ENCODE results near the gene STRBP. TPM values are rescaled to one million over a fixed set of nuclear protein-coding genes. Genes with fewer than 3 reads are reported as not detected.

Gene STRBP
- total and polyA plus RNA-seq, 2 of the 8 experiments (the other 6 are each of a cell fraction or from before 2014, with no cell fraction given), result 29.7 to 105 TPM

DNA sequence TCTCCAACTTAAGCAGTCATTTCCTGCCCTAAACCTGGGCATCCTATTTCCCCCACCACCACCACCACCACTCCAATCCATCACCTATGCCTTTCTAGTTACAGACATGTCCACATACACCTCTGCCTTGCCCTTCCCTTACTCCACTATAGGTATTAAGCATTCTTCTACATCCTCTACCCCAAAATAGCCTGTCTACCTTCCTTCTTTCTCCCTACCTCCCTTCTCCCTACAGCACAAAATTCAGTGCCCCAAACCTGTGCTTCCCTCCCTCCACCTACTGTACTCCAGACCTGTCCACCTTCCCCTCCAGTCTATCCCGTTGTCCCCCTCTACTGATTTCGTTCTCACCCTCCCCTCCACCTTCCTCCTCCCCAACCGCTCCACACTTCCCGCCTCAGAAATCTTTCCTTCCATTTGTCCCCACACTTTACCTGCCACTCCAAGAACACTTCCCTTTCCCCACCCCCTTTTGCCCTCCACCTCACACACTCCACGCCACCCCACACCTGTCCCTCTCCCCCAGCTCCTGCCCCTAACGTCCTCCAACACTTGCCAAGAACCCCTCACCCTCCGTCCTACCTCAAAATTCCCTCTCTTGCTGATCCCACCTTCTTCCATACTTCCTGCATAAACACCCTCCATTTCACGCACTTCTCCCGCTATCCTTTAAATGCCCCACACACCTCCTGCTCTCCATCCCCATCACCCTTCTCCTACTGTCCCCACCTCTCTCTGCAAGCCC, 1.6 kb downstream of the STRBP start:
- Histone ChIP-seq H2AFZ (ENCODE audit: low read length) (no peak overlapping the region), H3K27me3 (replicated peaks in 1 of 4; ENCODE audit: control insufficient read depth in 3 of 4, extremely low read depth in 1 of 4, insufficient read depth in 3 of 4, low read length in 3 of 4) (no peaks in the 10 kb centered on the region), H3K27ac (ENCODE audit: low read depth, low read length) (no peak overlapping the region), H3K56ac (replicated peaks; ENCODE audit: insufficient read length, low read depth, low read length) (no peak overlapping the region), H3K4me3 (ENCODE audit: extremely low read depth in 1 of 4, insufficient read depth in 2 of 4, low read depth in 3 of 4, low read length in 4 of 4) (peak overlapping the region; percentile 53 to 99 (median 67); a peak in 7 of 8 replicates), H3K23me2 (ENCODE audit: low read depth, low read length) (peaks cover 16% of the 10 kb centered on the region), H3K79me1 (ENCODE audit: low read depth, low read length) (peaks cover 14% of the 10 kb centered on the region), H3K36me3 (ENCODE audit: control insufficient read depth in 2 of 4, insufficient read depth in 4 of 4, low read length in 3 of 4) (no peaks in the 10 kb centered on the region), H4K20me1 (replicated peaks in 1 of 2; ENCODE audit: control insufficient read depth in 1 of 2, insufficient read depth in 2 of 2, low read length in 2 of 2) (peaks cover 12 to 14% of the 10 kb centered on the region in 2 experiments), H3K23ac (ENCODE audit: insufficient read length) (no peak overlapping the region), H3K79me2 (ENCODE audit: control insufficient read depth in 1 of 2, insufficient read depth in 2 of 2, low read length in 2 of 2) (peaks cover 25 to 59% of the 10 kb centered on the region in 2 experiments), H3K4ac (replicated peaks; ENCODE audit: insufficient read length, low read depth, low read length) (no peak overlapping the region), H3K9ac (replicated peaks in 1 of 4; ENCODE audit: extremely low read depth in 1 of 4, low read depth in 3 of 4, low read length in 3 of 4) (peak overlapping the region in 1 of 4 experiments; percentile 41; a peak in 1 of 7 replicates), H2BK15ac (ENCODE audit: low read length) (peak overlapping the region; percentile 88; the same call in 1 of the 2 replicates), H3K4me1 (replicated peaks in 1 of 4; ENCODE audit: control insufficient read depth in 3 of 4, insufficient read depth in 4 of 4, low read length in 3 of 4) (peaks cover 0 to 27% (median 8%) of the 10 kb centered on the region in 4 experiments; a peak in 6 of 7 replicates), H4K5ac (ENCODE audit: insufficient read length, low read depth, low read length) (no peak overlapping the region), H4K8ac (ENCODE audit: extremely low read depth, insufficient read depth, low read length) (no peak overlapping the region), H4K91ac (replicated peaks; ENCODE audit: insufficient read length, low read length) (no peak overlapping the region), H3K14ac (ENCODE audit: insufficient read length) (no peak overlapping the region), H3K18ac (ENCODE audit: extremely low read depth, low read length) (peak overlapping the region; percentile 60), H3K9me3 (ENCODE audit: insufficient read depth in 2 of 2, low read depth in 1 of 2, low read length in 1 of 2) (no peaks in the 10 kb centered on the region), H2BK120ac (replicated peaks; ENCODE audit: low read depth, low read length) (no peak overlapping the region), H2BK12ac (ENCODE audit: low read depth, low read length) (peak overlapping the region; percentile 75), H3K4me2 (ENCODE audit: insufficient read depth in 1 of 2, low read depth in 2 of 2, low read length in 2 of 2) (peak overlapping the region; percentile 83 to 96), H2BK20ac (ENCODE audit: low read length) (0 out of 2 replicates have a peak overlapping the region, but pooled peaks have one; percentile 61), H2AK5ac (ENCODE audit: low read depth, low read length) (no peak overlapping the region; the same call in 1 of the 2 replicates), H2BK5ac (ENCODE audit: low read depth, low read length) (peak overlapping the region; percentile 52; the same call in 1 of the 2 replicates)
- ChIA-PET POLR2A (ENCODE audit: partially characterized antibody) (interaction anchor here (0.8 to 1.6 kb wide), 6 partner anchors 9 to 92 kb away, joined by 3 to 4 read pairs (median 3); no protein-coding TSS in a partner anchor), CTCF (ENCODE audit: partially characterized antibody) (no interaction called here)
- DNase-seq (ENCODE audit: low read depth in 1 of 2, low spot score in 2 of 2) (no peak), FAIRE-seq (no peak)
- WGBS, 2 experiments (ENCODE audit: extremely low coverage in 1 of 2, insufficient coverage in 1 of 2, insufficient read length in 1 of 2, insufficient replicate concordance in 2 of 2, low coverage in 1 of 2, low lambda C conversion rate in 2 of 2, missing lambda C conversion rate in 1 of 2), result 28% methylated on average over 7 of the region's 9 CpGs; no CpG with 5 or more reads in 1 of the 2 experiments
- no peak for TF ChIP-seq KDM4A (IDR thresholded peaks at IDR 0.05; ENCODE audit: low read depth, low read length, severe bottlenecking)
- no peak for TF ChIP-seq YY1 (IDR thresholded peaks at IDR 0.05; ENCODE audit: low read depth, low read length)
- no peak for TF ChIP-seq CHD1 (IDR thresholded peaks at IDR 0.05; ENCODE audit: low read depth, low read length)
- TF ChIP-seq CHD2 (IDR thresholded peaks at IDR 0.05; ENCODE audit: low read length), result no peak

Measured in H1 (cell line).